Measurements from ENCODE around the gene SECISBP2.

DNA sequence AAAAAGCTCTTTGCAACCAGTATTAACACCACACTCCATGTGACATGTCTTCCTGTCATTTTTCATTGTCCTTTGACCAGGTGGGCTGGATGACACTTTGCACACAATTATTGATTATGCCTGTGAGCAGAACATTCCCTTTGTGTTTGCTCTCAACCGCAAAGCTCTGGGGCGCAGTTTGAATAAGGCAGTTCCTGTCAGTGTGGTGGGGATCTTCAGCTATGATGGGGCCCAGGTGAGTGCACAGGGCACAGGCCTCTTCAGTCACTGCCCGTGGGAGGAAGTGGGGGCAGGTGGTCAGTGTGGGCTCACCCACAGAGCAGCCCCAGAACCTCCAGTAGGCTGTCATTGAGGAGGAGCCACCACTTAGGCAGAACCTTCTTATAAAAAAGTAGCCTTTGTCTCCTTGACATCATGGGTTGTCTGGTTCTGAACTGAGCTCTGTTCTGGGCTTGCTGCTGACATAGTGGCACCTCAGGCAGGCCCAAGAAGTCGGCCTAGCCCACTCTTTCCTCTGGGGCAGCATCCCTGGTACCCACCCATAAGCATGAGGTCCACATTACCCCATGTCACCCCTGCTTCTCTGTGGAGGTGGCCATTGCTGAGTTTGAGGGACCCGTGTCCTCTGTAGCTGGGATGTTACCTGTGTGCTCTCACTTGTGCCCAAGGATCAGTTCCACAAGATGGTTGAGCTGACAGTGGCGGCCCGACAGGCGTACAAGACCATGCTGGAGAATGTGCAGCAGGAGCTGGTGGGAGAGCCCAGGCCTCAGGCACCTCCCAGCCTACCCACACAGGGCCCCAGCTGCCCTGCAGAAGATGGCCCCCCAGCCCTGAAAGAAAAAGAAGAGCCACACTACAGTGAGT is 39.3 kb downstream of the SECISBP2 start:
- TF ChIP-seq, protein P1, sequence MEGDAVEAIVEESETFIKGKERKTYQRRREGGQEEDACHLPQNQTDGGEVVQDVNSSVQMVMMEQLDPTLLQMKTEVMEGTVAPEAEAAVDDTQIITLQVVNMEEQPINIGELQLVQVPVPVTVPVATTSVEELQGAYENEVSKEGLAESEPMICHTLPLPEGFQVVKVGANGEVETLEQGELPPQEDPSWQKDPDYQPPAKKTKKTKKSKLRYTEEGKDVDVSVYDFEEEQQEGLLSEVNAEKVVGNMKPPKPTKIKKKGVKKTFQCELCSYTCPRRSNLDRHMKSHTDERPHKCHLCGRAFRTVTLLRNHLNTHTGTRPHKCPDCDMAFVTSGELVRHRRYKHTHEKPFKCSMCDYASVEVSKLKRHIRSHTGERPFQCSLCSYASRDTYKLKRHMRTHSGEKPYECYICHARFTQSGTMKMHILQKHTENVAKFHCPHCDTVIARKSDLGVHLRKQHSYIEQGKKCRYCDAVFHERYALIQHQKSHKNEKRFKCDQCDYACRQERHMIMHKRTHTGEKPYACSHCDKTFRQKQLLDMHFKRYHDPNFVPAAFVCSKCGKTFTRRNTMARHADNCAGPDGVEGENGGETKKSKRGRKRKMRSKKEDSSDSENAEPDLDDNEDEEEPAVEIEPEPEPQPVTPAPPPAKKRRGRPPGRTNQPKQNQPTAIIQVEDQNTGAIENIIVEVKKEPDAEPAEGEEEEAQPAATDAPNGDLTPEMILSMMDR (conservative IDR thresholded peaks at IDR 0.05) = no peak
- TF ChIP-seq EZH2 (IDR thresholded peaks at IDR 0.05; ENCODE audit: low read depth) = no peak
